ENCODE data around the gene PPP2R3C. TPM values are rescaled to one million over a fixed set of nuclear protein-coding genes. Genes with fewer than 3 reads are reported as not detected.

PPP2R3C gene
- total RNA-seq, 2 donors from 2014 or later = 4.3 to 20.0 TPM

- no peak for ATAC-seq
- DNase-seq = no peak
- WGBS, 2 donors = 55% methylated on average over 5 of the region's 5 CpGs
- no peaks in the 10 kb centered on the region for H3K27me3 ChIP-seq
- intact Hi-C loops (cut with DNase I) = no loop called here
- no peak overlapping the region for H3K4me3 ChIP-seq
- no peaks in the 10 kb centered on the region for H3K4me1 ChIP-seq
- no peaks in the 10 kb centered on the region for H3K36me3 ChIP-seq (replicated peaks in 1 of 2; ENCODE audit: insufficient read depth in 1 of 2, low read depth in 2 of 2)
- no peak for TF ChIP-seq CTCF (IDR thresholded peaks at IDR 0.05)
- TF ChIP-seq POLR2A (IDR thresholded peaks at IDR 0.05) = no peak
- no peak overlapping the region for H3K27ac ChIP-seq
- H3K9me3 ChIP-seq = no peaks in the 10 kb centered on the region
These were observed 16.8 kb upstream of the PPP2R3C start for GRCh38 chr14:35138585-35138984.

- ATAC-seq = no peak
- Histone ChIP-seq H3K27me3 (no peaks in the 10 kb centered on the region), H3K4me3 (no peak overlapping the region), H3K36me3 (replicated peaks in 1 of 2; ENCODE audit: insufficient read depth in 1 of 2, low read depth in 2 of 2) (no peaks in the 10 kb centered on the region), H3K4me1 (no peaks in the 10 kb centered on the region), H3K27ac (no peak overlapping the region), H3K9me3 (no peaks in the 10 kb centered on the region)
- intact Hi-C loops (cut with DNase I) = no loop called here
- TF ChIP-seq POLR2A (IDR thresholded peaks at IDR 0.05) = no peak
- no peak for TF ChIP-seq CTCF (IDR thresholded peaks at IDR 0.05)
- 84 to 89% methylated on average over 4 of the region's 4 CpGs for WGBS, 2 donors
- DNase-seq = no peak
These were observed 12.7 kb upstream of the PPP2R3C start for GRCh38 chr14:35134329-35135123.

GRCh38 chr14:35133542-35134328 lies 11.9 kb upstream of the PPP2R3C start:
- no peaks in the 10 kb centered on the region for H3K9me3 ChIP-seq
- DNase-seq (no peak), ATAC-seq (no peak)
- 76 to 79% methylated on average over 6 of the region's 6 CpGs for WGBS, 2 donors
- no peak overlapping the region for H3K27ac ChIP-seq
- no peak for TF ChIP-seq POLR2A (IDR thresholded peaks at IDR 0.05)
- no peak for TF ChIP-seq CTCF (IDR thresholded peaks at IDR 0.05)
- no peaks in the 10 kb centered on the region for H3K4me1 ChIP-seq
- no peaks in the 10 kb centered on the region for H3K27me3 ChIP-seq
- H3K4me3 ChIP-seq = no peak overlapping the region
- intact Hi-C loops (cut with DNase I) = no loop called here
- H3K36me3 ChIP-seq (replicated peaks in 1 of 2; ENCODE audit: insufficient read depth in 1 of 2, low read depth in 2 of 2) = no peaks in the 10 kb centered on the region

- WGBS, 2 donors = 100% methylated on average over 1 of the region's 1 CpG
- Histone ChIP-seq H3K36me3 (replicated peaks in 1 of 2; ENCODE audit: insufficient read depth in 1 of 2, low read depth in 2 of 2) (no peaks in the 10 kb centered on the region), H3K4me1 (peaks cover 25% of the 10 kb centered on the region), H3K27ac (no peak overlapping the region), H3K9me3 (no peaks in the 10 kb centered on the region), H3K27me3 (no peaks in the 10 kb centered on the region), H3K4me3 (no peak overlapping the region)
- DNase-seq (no peak), ATAC-seq (no peak)
- no peak for TF ChIP-seq POLR2A (IDR thresholded peaks at IDR 0.05)
- TF ChIP-seq CTCF (IDR thresholded peaks at IDR 0.05) = no peak
- intact Hi-C loops (cut with DNase I) = no loop called here
These were observed 2.3 kb upstream of the PPP2R3C start for GRCh38 chr14:35124127-35124526.

All from body of pancreas (tissue), 4 donors.